Central memory CD8-positive, alpha-beta T cell (primary cell): ENCODE data around the gene ALG14.
"Not testable (repeated sequence)": the region's sequence is repeated elsewhere in the genome, so short reads cannot be mapped to it uniquely, and the experiment has no call there.

ENCODE experiments used
- ATAC-seq: fragments of 150-1000 bp; cut with Tn5 transposase; replicated peaks from 2 replicates; pipeline ENCODE4 v1.10.0; 2022; ENCODE audit warnings: mild to moderate bottlenecking, moderate FRiP score, moderate number of reproducible peaks; ENCODE audit not compliant: poor library complexity, severe bottlenecking; ENCODE audit errors: extremely low read depth
- DNase-seq, 2 donors: peaks; one replicate each; pipeline ENCODE4 v3.0.0; 2021; ENCODE audit warnings: low spot score in 2 of 2
- H3K27ac Mint-ChIP-seq: one replicate; pipeline ENCODE4 v1.8.0; 2022; ENCODE audit warnings: low read depth, mild to moderate bottlenecking, moderate library complexity, mixed read lengths
- H3K27me3 Mint-ChIP-seq: one replicate; pipeline ENCODE4 v1.8.0; 2022; ENCODE audit warnings: mixed read lengths
- H3K36me3 Mint-ChIP-seq: one replicate; pipeline ENCODE4 v1.8.0; 2022; ENCODE audit warnings: mild to moderate bottlenecking, moderate library complexity, mixed read lengths; ENCODE audit not compliant: insufficient read depth
- H3K4me1 Mint-ChIP-seq: one replicate; pipeline ENCODE4 v1.8.0; 2022; ENCODE audit warnings: mixed read lengths
- H3K4me3 Mint-ChIP-seq: one replicate; pipeline ENCODE4 v1.8.0; 2022; ENCODE audit warnings: mild to moderate bottlenecking, moderate library complexity, mixed read lengths
- H3K9me3 Mint-ChIP-seq: one replicate; pipeline ENCODE4 v1.8.0; 2022; ENCODE audit warnings: mixed read lengths

The ALG14 gene

GRCh38 chr1:95029532-95029931, 43.2 kb downstream of the ALG14 start:
- no peaks in the 10 kb centered on the region for H3K27me3 Mint-ChIP-seq
- H3K4me1 Mint-ChIP-seq = no peaks in the 10 kb centered on the region
- no peaks in the 10 kb centered on the region for H3K9me3 Mint-ChIP-seq
- H3K27ac Mint-ChIP-seq = no peak overlapping the region
- no peak overlapping the region for H3K4me3 Mint-ChIP-seq
- ATAC-seq = no peak
- no peak for DNase-seq
- no peaks in the 10 kb centered on the region for H3K36me3 Mint-ChIP-seq

GRCh38 chr1:95028954-95029353, 43.8 kb downstream of the ALG14 start:
- no peaks in the 10 kb centered on the region for H3K36me3 Mint-ChIP-seq
- DNase-seq (no peak), ATAC-seq (no peak)
- H3K9me3 Mint-ChIP-seq = no peaks in the 10 kb centered on the region
- H3K27ac Mint-ChIP-seq = no peak overlapping the region
- no peak overlapping the region for H3K4me3 Mint-ChIP-seq
- H3K27me3 Mint-ChIP-seq = no peaks in the 10 kb centered on the region
- no peaks in the 10 kb centered on the region for H3K4me1 Mint-ChIP-seq

DNA sequence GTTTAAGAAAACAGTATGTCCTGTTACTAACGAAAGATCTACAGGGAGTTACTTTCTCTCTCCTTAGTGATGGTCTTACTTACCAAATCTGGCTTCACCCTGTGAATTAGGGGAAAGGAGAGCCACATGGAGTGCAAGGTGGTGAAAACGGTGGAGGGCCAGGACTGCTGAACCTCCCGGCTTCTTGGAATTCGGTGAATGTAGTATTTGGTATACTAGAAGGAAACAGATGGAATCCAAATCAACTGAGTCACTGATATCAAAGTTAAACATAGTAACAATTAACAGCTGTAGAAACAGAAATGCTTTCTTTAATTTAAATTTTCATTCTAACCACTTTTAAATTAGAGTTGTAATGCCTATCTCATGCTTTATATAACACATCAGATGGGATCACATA, 45.7 kb downstream of the ALG14 start:
- H3K27ac Mint-ChIP-seq = no peak overlapping the region
- H3K4me1 Mint-ChIP-seq = no peaks in the 10 kb centered on the region
- H3K4me3 Mint-ChIP-seq = no peak overlapping the region
- H3K27me3 Mint-ChIP-seq = no peaks in the 10 kb centered on the region
- no peak for ATAC-seq
- no peaks in the 10 kb centered on the region for H3K9me3 Mint-ChIP-seq
- DNase-seq = no peak
- H3K36me3 Mint-ChIP-seq = no peaks in the 10 kb centered on the region

- Mint-ChIP-seq H3K4me3 (no peak overlapping the region), H3K27ac (no peak overlapping the region), H3K4me1 (no peaks in the 10 kb centered on the region), H3K36me3 (no peaks in the 10 kb centered on the region), H3K9me3 (no peaks in the 10 kb centered on the region), H3K27me3 (no peaks in the 10 kb centered on the region)
- no peak for DNase-seq
- ATAC-seq = no peak
Observed at GRCh38 chr1:95023399-95024043, 49.2 kb downstream of the ALG14 start.

GRCh38 chr1:95022644-95022926, 50.2 kb downstream of the ALG14 start:
- H3K36me3 Mint-ChIP-seq = no peaks in the 10 kb centered on the region
- ATAC-seq (no peak), DNase-seq (no peak)
- no peaks in the 10 kb centered on the region for H3K4me1 Mint-ChIP-seq
- no peaks in the 10 kb centered on the region for H3K27me3 Mint-ChIP-seq
- no peak overlapping the region for H3K27ac Mint-ChIP-seq
- no peak overlapping the region for H3K4me3 Mint-ChIP-seq
- H3K9me3 Mint-ChIP-seq = no peaks in the 10 kb centered on the region

DNA sequence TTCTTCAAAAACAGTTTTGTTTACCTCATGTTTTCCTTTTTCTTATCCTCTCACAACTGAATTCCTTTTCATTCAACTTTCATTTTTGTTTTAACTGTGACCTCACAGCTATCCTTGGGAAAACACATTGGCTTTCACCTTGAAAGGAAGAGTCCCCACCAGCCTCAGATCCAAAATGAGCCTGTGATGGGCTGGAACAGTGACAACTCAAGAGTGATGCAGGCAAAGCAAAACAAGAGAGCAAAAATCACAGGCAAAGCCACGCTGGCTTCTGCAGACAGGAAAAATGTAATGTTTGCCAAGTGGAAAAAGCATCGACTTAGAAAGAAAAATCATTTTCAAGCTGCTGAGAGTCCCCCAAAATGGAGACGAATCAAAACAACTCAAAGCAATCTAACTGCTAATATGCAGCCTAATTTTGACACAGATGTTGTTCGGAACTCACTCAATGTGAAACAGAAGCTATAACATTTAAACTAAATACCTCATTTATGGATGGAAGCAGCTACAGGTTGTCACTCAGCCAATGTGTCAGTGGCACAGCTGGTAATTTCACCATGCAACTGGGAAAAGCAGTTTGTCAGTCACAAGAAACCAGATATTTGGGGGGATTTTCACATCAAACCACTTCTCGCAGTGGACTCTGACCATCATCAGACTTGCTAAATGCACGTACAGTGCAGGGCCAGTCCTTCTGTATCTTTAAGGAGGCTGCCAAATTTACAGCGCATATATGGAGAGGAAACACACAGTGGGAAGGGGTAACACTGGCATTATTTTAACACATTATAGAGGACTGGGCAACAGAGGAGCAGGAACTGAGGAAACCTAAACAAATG, 50.7 kb downstream of the ALG14 start:
- no peaks in the 10 kb centered on the region for H3K4me1 Mint-ChIP-seq
- H3K27ac Mint-ChIP-seq = no peak overlapping the region
- H3K27me3 Mint-ChIP-seq = no peaks in the 10 kb centered on the region
- DNase-seq = no peak
- no peak overlapping the region for H3K4me3 Mint-ChIP-seq
- ATAC-seq = no peak
- no peaks in the 10 kb centered on the region for H3K9me3 Mint-ChIP-seq
- H3K36me3 Mint-ChIP-seq = no peaks in the 10 kb centered on the region

DNA sequence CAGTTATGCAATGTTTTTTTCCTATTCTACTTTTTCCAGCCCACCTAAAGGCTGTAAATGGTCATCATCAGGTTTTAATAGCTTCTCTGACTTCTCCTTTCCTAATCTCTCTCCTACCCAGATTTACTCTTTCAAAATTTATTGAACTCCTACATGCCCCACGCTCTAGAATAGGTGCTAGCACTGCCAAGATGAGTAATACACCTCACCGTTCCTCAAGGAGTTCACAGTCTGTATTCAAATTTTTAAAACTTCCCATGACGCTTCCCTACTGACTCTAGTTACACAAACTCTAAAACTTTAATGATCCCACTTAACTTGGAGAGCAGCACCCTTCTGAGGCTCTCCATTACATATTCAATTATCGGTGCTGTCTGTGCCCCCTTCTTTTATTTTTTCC, 51.6 kb downstream of the ALG14 start:
- Mint-ChIP-seq H3K4me1 (peaks cover 4% of the 10 kb centered on the region), H3K9me3 (no peaks in the 10 kb centered on the region), H3K36me3 (no peaks in the 10 kb centered on the region), H3K27ac (no peak overlapping the region), H3K27me3 (no peaks in the 10 kb centered on the region), H3K4me3 (no peak overlapping the region)
- ATAC-seq = no peak
- DNase-seq = no peak

GRCh38 chr1:95019466-95019865, 53.3 kb downstream of the ALG14 start:
- H3K9me3 Mint-ChIP-seq, H3K27ac Mint-ChIP-seq, H3K4me3 Mint-ChIP-seq, H3K4me1 Mint-ChIP-seq, H3K36me3 Mint-ChIP-seq, DNase-seq, H3K27me3 Mint-ChIP-seq, ATAC-seq: not testable (repeated sequence)

GRCh38 chr1:95018602-95019369, 54.0 kb downstream of the ALG14 start:
- no peak overlapping the region for H3K27ac Mint-ChIP-seq
- H3K36me3 Mint-ChIP-seq = no peaks in the 10 kb centered on the region
- no peaks in the 10 kb centered on the region for H3K27me3 Mint-ChIP-seq
- ATAC-seq = no peak
- H3K4me1 Mint-ChIP-seq = peaks cover 4% of the 10 kb centered on the region
- no peaks in the 10 kb centered on the region for H3K9me3 Mint-ChIP-seq
- no peak overlapping the region for H3K4me3 Mint-ChIP-seq
- DNase-seq = no peak

- Mint-ChIP-seq H3K27ac (no peak overlapping the region), H3K9me3 (no peaks in the 10 kb centered on the region), H3K4me1 (peaks cover 4% of the 10 kb centered on the region), H3K36me3 (no peaks in the 10 kb centered on the region), H3K4me3 (no peak overlapping the region), H3K27me3 (no peaks in the 10 kb centered on the region)
- no peak for DNase-seq
- no peak for ATAC-seq
Observed at GRCh38 chr1:95017775-95018174, 55.0 kb downstream of the ALG14 start.

GRCh38 chr1:95015076-95015475, 57.7 kb downstream of the ALG14 start:
- DNase-seq (no peak), ATAC-seq (no peak)
- H3K36me3 Mint-ChIP-seq = no peaks in the 10 kb centered on the region
- peaks cover 4% of the 10 kb centered on the region for H3K4me1 Mint-ChIP-seq
- H3K4me3 Mint-ChIP-seq = no peak overlapping the region
- H3K9me3 Mint-ChIP-seq = no peaks in the 10 kb centered on the region
- H3K27ac Mint-ChIP-seq = no peak overlapping the region
- no peaks in the 10 kb centered on the region for H3K27me3 Mint-ChIP-seq

GRCh38 chr1:95013950-95014574, 58.7 kb downstream of the ALG14 start:
- no peaks in the 10 kb centered on the region for H3K36me3 Mint-ChIP-seq
- no peak overlapping the region for H3K27ac Mint-ChIP-seq
- no peak for DNase-seq
- no peaks in the 10 kb centered on the region for H3K9me3 Mint-ChIP-seq
- H3K4me1 Mint-ChIP-seq = peaks cover 4% of the 10 kb centered on the region
- H3K27me3 Mint-ChIP-seq = no peaks in the 10 kb centered on the region
- no peak for ATAC-seq
- H3K4me3 Mint-ChIP-seq = no peak overlapping the region
